Esophagus mucosa (tissue), 1 donor: ENCODE results near the gene XPR1. TPM values are rescaled to one million over a fixed set of nuclear protein-coding genes. Genes with fewer than 3 reads are reported as not detected.

Experiments
- ATAC-seq: fragments of 200-7000 bp; cut with Tn5 transposase; one replicate; pipeline ENCODE4 v1.9.1; 2020
- total RNA-seq: library from RNA; stranded (reverse); gene quantifications from one replicate; pipeline ENCODE4 v1.2.4, GENCODE V29; 2023
- donor health status: DM: yes; HTN: yes; CAD: no.

XPR1 gene
- total RNA-seq, 1 donor from 2014 or later = 15.9 TPM

GRCh38 chr1:180893614-180894013, 261.8 kb downstream of the XPR1 start:
- ATAC-seq = no peak

DNA sequence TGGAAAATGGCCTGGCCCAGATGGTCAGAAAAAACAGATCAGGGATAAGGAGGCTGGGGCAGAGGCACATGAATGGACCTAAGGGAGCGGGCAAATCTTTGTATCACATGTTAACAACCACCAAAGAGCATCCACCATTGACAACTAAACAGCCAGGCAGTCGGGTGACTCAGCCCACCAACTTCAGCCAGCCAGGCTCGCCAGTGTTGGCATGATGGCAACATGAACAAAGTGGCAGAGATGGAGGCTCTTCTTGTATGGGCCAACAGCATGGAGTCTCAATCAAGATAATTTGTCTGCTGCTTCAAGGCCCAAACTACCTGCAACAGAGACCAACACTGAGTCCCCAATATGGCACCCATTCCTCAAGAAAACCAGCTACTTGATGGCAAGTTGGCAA, 264.3 kb downstream of the XPR1 start:
- ATAC-seq = no peak

DNA sequence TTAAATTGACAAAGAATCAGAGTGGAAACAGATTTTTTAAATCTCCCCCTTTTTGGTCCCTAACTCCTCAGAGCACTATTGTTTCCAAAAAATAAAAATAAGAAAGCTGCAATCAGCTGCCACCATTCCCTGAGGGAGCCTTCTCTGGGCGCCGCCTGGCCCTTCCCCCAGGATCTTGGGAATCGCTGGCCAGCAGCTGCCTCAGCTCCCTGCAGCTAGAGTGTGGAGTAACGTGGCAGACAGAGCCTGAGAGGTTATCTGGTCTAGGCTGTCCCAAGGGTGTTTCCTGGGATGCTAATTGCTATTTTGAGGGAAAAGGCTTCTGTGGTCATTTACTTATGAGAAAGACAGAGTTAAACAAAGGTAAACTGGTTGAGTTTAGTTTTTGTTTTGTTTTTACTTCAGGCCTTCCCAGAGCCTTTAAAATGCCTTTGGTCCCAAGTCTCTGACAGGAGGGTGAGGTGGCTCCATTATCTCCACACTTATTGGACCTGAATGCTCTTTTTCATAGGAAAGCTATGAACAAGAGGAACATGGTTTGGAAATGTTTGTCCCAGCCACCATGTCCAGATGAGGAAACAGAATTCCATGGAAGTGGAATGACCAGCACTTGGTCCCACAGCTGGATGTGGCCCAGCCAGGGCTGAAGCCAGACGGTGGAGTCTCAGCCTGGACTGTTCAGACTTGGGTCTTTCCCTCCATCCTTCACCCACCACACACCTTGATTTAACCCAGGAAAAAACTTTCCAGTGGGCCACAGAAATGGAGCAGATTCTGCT, 266.8 kb downstream of the XPR1 start:
- no peak for ATAC-seq

DNA sequence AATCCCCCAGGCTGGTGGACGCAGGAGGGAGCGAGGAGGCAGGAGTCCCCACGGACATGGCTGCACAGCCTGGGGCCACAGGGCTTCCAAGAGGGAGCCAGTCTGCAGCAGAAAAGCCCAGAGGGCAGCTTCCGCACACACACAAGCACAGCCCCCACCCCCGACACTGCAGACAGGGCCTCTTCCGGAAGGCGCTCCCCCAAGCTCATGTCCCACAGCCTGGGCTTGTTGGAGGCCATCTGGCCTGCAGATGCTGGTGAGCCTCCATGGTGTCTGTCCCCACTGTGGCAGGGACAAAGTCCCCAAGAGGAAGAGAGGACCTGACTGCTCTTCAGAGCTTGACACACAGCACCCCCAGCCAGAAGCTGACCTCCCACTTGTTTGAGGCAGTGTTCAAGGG, 267.4 kb downstream of the XPR1 start:
- peak; percentile 25 for ATAC-seq

- ATAC-seq = no peak
Observed at GRCh38 chr1:180901076-180901990, 269.5 kb downstream of the XPR1 start.

GRCh38 chr1:180902541-180902940, 270.7 kb downstream of the XPR1 start:
- ATAC-seq = no peak

DNA sequence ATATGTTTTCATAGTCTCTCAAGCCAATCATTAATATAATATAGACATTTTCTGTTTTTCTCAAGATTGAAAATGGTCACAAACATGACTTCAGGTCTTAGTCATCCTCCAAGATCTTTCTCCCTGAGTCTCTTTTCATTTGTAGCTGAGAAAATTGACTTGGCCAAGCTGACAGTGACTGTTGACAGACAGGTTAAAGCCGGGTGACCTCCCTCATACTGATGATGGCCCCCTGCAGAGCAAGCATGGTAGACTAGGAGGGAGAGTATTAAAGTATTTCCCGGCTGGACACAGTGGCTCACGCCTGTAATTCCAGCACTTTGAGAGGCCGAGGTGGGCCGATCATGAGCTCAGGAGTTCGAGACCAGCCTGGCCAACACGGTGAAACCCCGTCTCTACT, 274.1 kb downstream of the XPR1 start:
- no peak for ATAC-seq

- peak; percentile 29 for ATAC-seq
Observed at GRCh38 chr1:180906511-180906910, 274.7 kb downstream of the XPR1 start.

DNA sequence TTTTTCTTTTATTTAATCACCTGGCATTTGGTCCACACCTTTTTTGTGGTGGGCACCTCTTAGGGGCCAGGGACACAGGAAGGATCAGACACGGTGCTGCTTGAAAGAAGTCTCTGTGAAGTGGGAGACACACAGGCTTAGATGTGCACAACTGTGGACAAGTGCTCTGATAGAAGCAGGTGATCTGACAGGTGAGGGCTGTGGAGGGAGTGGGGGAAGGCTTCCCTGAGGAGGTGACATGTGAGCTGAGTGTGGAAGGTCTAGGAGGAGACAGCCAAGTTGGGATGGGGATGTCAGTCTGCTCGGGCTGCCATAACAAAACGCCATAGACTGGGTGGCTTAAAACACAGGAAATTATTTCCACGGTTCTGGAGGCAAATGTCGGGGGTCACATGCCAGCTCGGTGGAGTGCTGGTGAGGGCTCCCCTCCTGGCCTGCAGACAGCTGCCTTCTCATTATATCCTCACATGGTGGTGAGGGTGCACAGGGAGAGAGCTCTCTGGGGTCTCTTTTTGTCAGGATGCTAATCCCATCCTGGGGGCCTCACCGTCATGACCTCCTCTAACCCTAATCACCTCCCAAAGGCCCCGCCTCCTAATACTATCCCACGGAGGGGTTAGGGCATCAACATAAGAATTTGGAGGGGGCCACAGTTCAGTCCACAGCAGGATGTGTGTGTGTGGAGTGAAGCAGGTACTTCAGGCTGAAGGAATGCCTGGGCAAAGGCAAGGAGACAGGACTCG, 275.7 kb downstream of the XPR1 start:
- ATAC-seq = no peak

DNA sequence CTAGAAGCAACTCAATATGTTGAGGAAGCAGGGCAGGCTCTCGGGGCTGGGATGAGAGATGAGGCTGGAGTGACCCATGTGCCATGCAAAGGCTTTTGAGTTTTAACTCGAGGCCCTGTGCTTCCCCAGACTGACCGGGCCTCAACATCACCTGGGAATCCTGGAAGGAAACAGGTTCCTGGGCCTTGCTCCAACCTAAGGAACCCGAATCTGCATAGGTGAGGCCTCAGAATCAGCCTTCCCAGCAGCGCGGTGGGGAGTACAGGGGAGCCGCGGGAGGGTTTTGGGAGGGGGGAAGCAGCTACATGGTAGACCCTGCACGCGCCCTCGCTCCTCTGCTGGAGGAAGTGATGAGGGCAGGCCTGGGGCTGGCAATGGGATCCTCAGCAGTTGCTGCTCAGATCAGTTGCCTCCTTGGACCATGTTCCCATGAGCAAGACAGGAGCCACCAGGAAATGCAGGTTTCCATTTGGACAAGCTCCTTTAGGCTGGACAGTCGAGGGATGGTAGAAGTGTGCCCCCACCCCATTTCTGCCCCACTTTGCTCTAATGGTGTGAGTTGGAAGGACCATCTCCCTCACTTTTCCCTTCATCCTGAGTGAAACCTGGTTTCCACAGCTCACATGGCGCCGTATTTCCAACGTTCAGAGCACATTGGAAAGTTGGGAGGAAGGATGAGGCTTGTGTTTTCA, 276.4 kb downstream of the XPR1 start:
- ATAC-seq = no peak

GRCh38 chr1:180909005-180909414, 277.2 kb downstream of the XPR1 start:
- no peak for ATAC-seq

DNA sequence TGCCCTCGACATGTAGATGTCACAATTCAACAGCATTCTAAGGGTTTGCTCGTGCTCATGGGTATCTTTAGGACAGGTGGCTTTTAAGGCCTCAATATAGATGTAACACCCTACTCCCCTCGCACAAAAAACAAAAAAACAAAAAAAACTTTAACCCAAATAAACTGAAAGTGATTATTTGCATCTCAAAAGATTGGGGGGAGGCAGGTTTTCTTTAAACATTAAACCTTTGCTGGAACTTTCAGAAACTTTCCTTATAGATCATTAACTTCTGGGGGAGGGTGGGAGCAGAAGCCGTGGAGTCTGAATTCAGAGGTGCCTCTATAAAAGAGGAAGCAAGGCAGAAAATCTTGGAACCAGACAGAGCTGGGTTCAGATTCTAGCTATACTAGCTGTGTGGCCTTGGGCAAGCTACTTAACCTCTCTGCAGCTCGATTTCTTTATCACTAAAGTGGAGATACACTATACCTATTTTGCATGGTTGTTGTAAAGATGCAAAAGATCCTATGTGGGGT, 277.7 kb downstream of the XPR1 start:
- ATAC-seq = no peak

DNA sequence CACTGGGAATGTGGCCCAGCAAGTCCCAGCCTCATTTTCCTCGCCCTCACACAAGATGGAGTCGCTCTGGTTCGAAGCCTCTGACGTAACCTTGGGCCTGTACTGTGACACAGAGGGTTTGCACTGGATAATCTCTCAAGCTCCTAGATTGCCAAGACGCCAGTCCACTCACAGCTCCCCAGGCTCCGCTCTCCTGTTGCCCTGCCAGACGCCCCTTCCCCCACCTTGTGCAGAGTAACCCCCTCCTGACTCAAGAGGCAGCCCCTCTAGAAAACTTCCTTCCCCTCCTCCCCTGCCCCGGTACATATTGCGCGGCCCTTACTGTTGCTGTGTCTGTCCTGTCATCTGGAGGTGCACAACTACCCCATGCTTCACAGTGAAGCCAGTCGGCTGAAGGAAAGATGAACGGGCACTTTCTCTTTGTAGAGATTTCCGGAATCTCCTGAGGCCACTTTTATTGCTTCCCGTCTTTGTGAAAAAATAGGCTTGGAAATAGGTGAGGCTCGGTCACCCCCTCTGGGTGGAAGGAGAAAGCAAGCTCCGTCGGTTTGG, 279.9 kb downstream of the XPR1 start:
- ATAC-seq = peak; percentile 49

DNA sequence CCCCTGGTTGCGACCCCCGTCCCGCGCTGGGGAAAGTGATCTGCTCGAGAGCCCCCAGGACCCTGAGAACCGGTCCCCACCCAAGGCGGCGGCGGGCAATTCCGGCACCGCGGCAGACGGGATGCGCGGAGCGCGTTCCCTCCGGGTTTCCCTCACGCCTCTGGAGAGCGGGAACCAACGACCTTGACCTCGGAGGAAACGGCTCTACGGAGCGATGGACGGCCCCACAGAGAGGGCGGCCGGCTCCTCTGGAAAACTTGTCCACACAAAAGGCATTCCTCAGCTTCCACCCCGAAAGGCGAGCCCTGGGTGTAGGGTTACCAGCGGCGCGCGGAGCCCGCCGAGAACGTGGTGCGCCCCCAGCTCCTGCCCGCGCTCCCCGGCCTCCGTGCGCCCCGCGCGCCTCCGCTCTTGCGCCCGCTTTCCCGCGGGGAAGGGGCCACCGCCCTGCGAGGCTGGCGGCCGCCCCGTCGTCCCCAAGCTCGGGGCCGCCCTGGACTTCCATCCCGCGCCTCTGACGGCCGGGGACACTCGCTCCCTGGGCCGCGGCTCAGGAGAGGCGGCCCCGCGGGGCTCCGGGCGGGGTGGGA, 280.5 kb downstream of the XPR1 start:
- ATAC-seq = peak; percentile 32

DNA sequence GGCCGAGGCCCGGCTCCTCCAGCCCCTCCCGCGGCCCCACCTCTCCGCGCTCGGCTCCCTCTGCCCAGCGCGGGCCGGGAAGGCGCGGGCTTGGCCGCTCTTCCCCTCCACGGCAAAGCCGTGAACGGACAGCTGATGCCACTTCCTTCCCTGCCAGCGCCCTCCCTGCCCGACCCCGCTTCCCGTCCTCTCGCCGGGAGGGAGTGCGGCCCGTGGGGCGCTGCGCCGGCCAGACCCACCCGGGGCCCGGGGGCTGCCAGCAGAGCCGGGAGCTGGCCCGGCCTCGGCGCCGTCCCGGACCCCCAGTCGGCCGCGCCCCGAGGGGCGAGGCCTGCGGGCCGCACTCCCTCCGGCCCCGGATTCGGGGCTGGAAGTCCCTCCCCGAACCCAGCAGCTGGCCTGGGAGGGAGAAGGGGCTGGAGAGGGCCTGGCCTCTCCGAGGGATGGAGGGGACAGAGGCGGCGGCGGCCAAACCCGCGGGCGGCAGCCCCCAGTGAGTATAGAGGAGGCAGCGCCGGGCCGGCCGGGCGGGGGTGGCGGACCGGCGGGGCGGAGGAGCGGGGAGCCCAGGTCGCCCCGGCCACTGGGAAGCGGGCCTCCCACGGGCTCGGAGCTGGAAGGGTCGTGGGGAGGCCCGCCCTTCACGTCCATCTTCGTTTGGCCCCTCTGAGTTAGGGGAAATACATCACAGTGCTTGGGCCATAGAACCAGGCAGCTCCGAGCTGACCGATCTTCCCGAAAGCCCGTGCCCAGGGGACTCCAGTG, 281.2 kb downstream of the XPR1 start, which contains the start of gene KIAA1614:
Gene KIAA1614, plus strand, starts transcription at position 97 of the 765 bp plus-strand sequence. Its CDS starts 347 bp downstream, at position 444.
- peak; percentile 49 for ATAC-seq

DNA sequence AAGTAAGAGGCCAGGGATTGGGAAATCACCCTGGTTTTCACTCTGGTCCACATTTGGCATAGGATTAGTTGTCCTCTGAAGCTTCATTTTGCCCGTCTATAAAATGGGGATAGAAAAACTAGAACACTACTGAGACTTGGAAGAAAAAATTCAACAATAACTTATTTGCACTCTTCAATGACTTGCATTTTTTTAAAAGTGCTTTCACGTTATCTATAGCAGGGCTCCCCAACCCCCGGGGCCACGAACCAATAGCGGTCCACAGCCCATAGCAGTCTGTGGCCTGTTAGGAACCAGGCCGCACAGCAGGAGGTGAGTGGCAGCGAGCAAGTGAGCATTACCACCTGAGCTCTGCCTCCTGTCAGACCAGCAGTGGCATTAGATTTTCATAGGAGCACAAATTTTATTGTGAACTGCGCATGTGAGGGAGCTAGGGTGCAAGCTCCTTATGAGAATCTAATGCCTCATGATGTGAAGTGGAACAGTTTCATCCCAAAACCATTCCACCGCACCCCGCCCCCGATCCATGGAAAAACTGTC, 283.7 kb downstream of the XPR1 start:
- ATAC-seq = no peak

- no peak for ATAC-seq
Observed at GRCh38 chr1:180916012-180916770, 284.4 kb downstream of the XPR1 start.

DNA sequence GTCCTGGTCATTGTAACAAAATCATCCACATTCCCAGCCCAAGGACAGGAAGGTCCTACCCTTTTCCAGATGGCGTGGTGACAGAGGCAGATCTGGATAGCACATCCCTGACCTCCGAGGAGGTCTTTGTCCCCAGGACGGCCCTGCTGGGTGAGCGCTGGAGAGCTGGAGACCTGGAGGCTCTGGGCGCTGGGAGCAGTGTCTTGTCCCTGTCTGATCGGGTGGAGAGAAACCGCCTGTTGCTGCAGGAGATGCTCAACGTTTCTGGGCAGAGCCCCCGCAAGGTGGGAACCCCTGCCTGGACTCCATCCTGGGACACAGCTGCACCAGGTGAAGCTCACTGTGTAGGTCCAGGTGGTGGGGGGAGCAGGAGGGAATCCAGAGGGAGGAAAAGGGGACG, 284.9 kb downstream of the XPR1 start:
- ATAC-seq = no peak

DNA sequence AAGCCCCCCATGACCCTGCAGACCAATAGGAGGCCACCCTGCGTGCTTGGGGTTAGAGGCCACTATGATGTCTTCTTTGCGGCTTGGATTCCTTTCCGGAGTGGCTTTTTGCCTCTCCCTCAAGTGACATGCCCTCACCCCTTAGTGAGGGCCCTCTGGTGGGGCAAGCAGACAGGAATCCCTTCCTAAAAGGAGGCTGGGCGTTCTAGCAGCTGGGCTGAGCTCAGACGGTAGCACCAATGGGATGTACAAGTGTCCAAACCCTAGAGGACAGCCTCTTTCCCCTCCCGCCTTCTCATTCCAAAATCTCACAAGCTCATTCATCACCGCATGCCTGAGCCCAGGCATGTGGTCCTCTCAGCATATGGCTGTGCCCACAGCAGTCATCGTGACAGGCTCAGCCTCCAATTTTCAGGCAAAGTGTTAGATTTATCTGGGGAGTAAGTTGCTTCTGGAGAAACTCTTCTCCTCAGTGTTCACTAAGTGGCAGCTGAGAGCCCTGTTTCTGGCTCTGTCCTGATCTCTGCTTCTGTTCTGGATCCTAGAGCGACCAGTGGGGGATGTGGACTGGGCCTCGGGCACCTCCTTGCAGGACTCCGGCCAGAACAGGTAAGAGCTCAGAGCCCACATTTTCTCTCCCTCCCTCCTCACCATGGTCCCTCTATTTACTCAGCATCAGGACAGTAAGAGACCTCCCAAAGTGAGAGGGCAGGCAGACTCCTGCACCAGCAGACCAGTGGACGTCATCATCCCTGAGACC, 285.7 kb downstream of the XPR1 start:
- ATAC-seq = no peak
